KOPT-K1 (cell line): ENCODE results near the gene MBTPS2.
"Not testable (repeated sequence)": the region's sequence is repeated elsewhere in the genome, so short reads cannot be mapped to it uniquely, and the experiment has no call there.

Experiments
- H3K27ac ChIP-seq: fragments of 200-600 bp; sonication (generic); 2 replicates; pipeline ENCODE4 v1.5.1; 2016; ENCODE audit warnings: antibody characterized with exemption, mild to moderate bottlenecking, low read depth, low read length; ENCODE audit not compliant: poor library complexity, severe bottlenecking
- H3K36me3 ChIP-seq: fragments of 200-600 bp; sonication (generic); 2 replicates; pipeline ENCODE4 v1.5.1; 2017; ENCODE audit warnings: antibody characterized with exemption, mild to moderate bottlenecking, low read length, moderate library complexity; ENCODE audit not compliant: insufficient read depth
- H3K9me3 ChIP-seq: fragments of 200-600 bp; sonication (generic); 2 replicates; pipeline ENCODE4 v1.5.1; 2017; ENCODE audit warnings: antibody characterized with exemption, low read length, mild to moderate bottlenecking; ENCODE audit not compliant: insufficient read depth, poor library complexity, severe bottlenecking

The MBTPS2 gene

GRCh38 chrX:21839334-21840192 is at the start of gene MBTPS2:
Gene MBTPS2 (plus strand): TSS chrX:21839617. CDS start chrX:21839735, 118 bp downstream.
- Histone ChIP-seq H3K27ac (peak within 1 kb of the TSS; percentile 84), H3K36me3 (no peaks in the 10 kb centered on the region; the same call in 1 of the 2 replicates), H3K9me3 (no peaks in the 10 kb centered on the region)

DNA sequence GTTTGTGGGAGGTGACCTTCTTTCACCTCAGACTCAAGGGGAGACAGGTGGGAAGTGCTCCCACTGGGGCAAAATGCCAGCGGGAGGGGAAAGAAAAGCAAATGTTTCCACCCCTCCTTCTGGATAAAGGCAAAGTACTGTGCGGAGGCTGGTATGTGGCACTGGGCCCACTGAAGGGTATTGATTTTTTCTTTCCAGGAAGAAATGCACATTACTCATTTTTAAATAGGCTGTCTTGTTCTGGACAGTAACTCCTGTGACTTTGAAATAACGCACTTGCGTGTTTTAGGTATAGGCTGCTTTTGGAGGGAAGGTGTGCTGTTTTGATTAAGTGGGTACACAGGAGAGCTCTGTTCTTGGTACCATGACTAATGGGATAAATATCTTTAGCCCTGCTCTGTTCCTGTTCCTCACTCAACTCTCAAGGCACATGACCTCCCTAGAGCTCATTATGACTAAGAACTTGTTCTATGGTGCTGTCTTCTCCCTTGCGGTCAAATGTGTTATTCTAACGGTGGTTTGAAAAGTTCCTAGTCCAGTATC is 40.7 kb upstream of the MBTPS2 start:
- no peaks in the 10 kb centered on the region for H3K9me3 ChIP-seq
- H3K36me3 ChIP-seq, result no peaks in the 10 kb centered on the region
- H3K27ac ChIP-seq, result no peak overlapping the region

GRCh38 chrX:21799767-21800166 is 39.6 kb upstream of the MBTPS2 start:
- Histone ChIP-seq H3K9me3 (no peaks in the 10 kb centered on the region), H3K27ac (no peak overlapping the region), H3K36me3 (no peaks in the 10 kb centered on the region)

- Histone ChIP-seq H3K36me3 (no peaks in the 10 kb centered on the region), H3K9me3 (no peaks in the 10 kb centered on the region), H3K27ac (no peak overlapping the region)
These were observed 39.1 kb upstream of the MBTPS2 start for GRCh38 chrX:21800344-21800770.

- Histone ChIP-seq H3K36me3 (no peaks in the 10 kb centered on the region), H3K9me3 (no peaks in the 10 kb centered on the region), H3K27ac (no peak overlapping the region)
These were observed 37.3 kb upstream of the MBTPS2 start for GRCh38 chrX:21802054-21802670.

DNA sequence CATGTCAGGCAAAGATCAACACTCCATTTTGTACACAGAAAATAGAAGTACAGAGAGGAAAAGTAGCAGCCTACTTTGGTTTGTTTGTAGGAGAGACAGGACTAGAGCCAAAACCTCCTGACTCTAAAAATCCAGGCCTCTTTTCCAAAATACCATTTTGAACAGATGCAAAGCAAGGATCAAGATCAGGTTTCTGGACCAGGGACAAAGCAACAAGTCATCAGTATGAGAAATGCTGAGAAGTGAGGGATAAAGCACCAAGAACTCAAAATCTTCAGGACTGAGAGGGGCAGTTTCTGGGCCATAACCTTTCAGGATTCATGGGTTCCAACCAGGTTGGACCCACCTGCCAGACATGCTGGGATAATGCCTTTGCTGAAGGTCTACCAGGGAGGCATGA is 36.6 kb upstream of the MBTPS2 start:
- no peaks in the 10 kb centered on the region for H3K36me3 ChIP-seq
- H3K9me3 ChIP-seq, result no peaks in the 10 kb centered on the region
- no peak overlapping the region for H3K27ac ChIP-seq

GRCh38 chrX:21806691-21807090 is 32.7 kb upstream of the MBTPS2 start:
- Histone ChIP-seq H3K27ac (no peak overlapping the region), H3K9me3 (no peaks in the 10 kb centered on the region), H3K36me3 (no peaks in the 10 kb centered on the region)

- no peaks in the 10 kb centered on the region for H3K9me3 ChIP-seq
These were observed 27.6 kb upstream of the MBTPS2 start for GRCh38 chrX:21811832-21812231.

DNA sequence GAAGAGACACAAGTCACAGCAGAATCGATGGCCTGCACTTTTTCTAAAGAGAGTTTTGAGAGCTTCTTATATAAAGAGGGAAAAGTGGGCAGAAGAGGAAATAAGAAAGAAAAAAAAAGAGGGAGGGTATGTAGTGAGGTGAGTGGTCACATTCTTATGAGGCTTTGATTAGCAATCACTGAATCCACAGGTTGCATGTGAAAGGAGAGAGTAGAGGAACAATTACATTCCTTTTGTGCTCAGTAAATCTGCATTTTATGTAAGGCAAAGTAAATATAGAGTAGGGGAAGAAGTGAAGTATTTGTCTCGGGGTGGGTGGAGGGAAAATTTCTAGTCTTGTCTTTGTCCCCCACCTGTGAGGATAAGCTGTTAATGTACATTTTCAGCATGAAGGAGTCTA is 26.8 kb upstream of the MBTPS2 start:
- H3K27ac ChIP-seq, result no peak overlapping the region
- H3K9me3 ChIP-seq, result no peaks in the 10 kb centered on the region
- H3K36me3 ChIP-seq, result no peaks in the 10 kb centered on the region

More at GRCh38 chrX:21811832-21812231, 27.6 kb upstream of the MBTPS2 start:
- H3K36me3 ChIP-seq, result no peaks in the 10 kb centered on the region
- H3K27ac ChIP-seq, result no peak overlapping the region

DNA sequence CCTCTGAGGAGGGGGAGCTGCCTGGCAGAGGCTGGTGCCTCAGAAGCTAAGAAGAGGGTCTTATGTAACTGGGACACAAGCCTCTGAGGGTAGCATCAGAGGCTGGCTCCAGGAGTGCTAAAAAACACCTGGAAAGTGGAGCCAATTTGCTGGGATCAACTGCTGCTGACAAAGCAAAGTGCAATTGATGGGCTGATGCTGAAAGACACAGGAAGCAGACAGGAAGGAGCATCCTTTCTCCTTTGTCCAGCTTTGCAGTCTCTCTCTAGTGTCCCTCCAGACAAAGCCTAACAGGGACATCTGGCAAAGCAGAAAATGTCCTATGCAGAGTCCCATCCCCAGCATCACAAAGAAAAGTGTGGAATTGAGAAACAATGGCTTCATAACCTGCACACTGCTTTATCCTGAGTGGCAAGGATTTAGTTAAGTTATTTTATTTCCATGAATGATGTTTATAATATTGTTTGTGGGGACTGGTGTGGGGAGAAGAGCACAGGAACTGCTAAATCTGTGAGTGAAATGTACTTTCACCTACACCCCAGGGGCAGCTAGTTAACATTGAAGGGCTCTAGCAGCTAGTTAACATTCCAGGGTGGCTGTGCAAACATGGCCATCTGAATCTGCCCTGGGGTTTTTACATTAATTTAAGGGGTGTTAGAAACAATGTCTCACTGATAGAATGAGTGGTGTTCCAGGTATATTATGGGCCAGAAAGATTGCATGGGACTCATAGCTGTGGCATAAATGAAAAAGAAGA is 25.6 kb upstream of the MBTPS2 start:
- Histone ChIP-seq H3K27ac (no peak overlapping the region), H3K9me3 (no peaks in the 10 kb centered on the region), H3K36me3 (no peaks in the 10 kb centered on the region)

DNA sequence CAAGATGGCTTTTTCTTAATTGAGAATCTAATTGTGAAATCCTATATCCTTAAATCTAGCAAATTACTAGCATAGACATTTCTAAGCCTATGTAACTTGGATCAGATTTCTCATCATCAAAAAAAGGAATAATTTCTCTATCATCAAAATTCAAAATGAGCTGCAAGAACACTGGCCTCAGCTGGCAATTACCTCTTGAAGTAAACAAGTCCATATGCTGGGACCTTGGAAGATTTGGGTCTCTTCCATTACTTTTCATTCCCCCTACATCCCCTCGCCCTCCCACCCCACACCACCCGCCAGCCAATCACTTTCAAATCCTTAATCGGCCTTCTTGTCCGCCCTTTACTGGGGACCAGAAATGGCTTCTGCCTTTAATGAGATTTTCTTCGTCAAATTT is 23.3 kb upstream of the MBTPS2 start:
- no peaks in the 10 kb centered on the region for H3K36me3 ChIP-seq
- H3K27ac ChIP-seq, result no peak overlapping the region
- H3K9me3 ChIP-seq, result no peaks in the 10 kb centered on the region

- H3K9me3 ChIP-seq, H3K36me3 ChIP-seq, H3K27ac ChIP-seq: not testable (repeated sequence)
These were observed 19.2 kb upstream of the MBTPS2 start for GRCh38 chrX:21820170-21820569.

DNA sequence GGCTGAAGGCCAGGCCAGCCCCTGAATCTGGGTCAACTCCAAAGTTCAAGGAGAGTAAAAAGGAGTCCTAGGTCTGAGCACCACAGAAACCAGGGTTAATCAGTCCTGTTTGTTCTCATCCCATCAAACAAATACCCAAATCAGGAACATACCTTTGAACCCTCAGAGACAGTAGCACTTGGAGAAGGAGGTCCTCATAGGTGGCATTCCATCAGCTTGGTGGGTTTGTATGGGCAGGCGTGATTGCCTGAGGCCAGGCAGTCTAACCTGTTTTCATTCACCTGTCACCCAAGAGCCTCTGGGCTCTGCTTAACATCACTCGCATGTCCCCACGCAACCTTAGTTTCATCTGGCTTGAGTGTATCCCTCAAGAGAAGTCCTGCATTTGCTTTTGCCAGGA is 17.5 kb upstream of the MBTPS2 start:
- Histone ChIP-seq H3K9me3 (no peaks in the 10 kb centered on the region), H3K27ac (no peak overlapping the region), H3K36me3 (no peaks in the 10 kb centered on the region)

GRCh38 chrX:21831496-21831895 is 7.9 kb upstream of the MBTPS2 start:
- H3K9me3 ChIP-seq, result no peaks in the 10 kb centered on the region
- no peak overlapping the region for H3K27ac ChIP-seq
- H3K36me3 ChIP-seq, result no peaks in the 10 kb centered on the region

DNA sequence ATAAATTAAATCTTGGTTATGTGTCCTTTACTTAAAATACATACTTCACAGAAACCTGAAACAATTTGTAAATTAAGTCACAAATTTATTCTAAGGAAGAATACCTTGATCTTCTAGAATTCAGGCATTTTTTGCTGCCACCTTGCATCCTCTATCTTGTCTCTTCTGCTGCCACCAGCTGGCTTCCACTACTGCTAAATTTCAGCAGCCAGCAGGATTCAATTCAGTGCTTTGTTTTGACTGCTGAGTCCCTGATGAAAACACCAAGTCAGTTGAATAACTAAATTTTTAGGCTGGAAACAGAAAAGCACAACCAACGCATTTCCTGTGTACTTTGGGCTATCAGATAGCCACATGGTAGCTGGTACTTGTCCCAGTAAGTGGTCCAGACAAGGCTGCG is 2.4 kb upstream of the MBTPS2 start:
- H3K9me3 ChIP-seq, result no peaks in the 10 kb centered on the region
- no peaks in the 10 kb centered on the region for H3K36me3 ChIP-seq
- H3K27ac ChIP-seq, result no peak overlapping the region
